ENCODE results near the gene CFAP46.

Gene CFAP46

DNA sequence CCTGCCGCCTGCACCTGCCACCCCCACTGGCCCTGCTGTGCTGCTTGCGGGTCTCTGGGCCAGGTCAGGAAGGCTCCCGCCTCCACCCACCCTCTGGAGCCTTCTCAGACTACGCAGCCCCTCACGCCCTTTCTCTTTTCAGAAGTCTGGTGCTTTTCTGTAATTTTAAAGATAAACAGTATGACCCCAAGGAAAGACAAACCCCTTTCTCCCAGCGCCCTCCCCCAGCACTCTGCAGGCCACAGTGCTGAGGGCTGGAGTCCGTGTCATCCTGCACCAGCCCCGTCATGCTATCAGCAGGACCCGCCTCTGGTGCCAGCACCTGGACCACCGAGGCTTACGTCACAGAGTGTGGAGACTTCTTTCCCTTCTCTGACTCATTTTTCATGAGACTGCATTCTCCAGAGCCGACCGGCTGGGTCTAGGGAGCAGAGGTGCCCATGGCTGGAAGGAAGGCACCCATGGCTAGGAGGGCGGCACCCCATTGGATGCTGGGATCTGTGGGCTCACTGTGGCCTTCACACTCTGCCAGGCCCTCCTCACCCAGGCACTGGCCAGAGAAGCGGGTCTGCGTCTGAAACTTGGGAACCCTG lies 53.4 kb downstream of the CFAP46 start:
- TF ChIP-seq, protein P1, sequence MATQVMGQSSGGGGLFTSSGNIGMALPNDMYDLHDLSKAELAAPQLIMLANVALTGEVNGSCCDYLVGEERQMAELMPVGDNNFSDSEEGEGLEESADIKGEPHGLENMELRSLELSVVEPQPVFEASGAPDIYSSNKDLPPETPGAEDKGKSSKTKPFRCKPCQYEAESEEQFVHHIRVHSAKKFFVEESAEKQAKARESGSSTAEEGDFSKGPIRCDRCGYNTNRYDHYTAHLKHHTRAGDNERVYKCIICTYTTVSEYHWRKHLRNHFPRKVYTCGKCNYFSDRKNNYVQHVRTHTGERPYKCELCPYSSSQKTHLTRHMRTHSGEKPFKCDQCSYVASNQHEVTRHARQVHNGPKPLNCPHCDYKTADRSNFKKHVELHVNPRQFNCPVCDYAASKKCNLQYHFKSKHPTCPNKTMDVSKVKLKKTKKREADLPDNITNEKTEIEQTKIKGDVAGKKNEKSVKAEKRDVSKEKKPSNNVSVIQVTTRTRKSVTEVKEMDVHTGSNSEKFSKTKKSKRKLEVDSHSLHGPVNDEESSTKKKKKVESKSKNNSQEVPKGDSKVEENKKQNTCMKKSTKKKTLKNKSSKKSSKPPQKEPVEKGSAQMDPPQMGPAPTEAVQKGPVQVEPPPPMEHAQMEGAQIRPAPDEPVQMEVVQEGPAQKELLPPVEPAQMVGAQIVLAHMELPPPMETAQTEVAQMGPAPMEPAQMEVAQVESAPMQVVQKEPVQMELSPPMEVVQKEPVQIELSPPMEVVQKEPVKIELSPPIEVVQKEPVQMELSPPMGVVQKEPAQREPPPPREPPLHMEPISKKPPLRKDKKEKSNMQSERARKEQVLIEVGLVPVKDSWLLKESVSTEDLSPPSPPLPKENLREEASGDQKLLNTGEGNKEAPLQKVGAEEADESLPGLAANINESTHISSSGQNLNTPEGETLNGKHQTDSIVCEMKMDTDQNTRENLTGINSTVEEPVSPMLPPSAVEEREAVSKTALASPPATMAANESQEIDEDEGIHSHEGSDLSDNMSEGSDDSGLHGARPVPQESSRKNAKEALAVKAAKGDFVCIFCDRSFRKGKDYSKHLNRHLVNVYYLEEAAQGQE (IDR thresholded peaks at IDR 0.05; ENCODE audit: insufficient read depth in 1 of 2, low read depth in 2 of 2, low read length in 2 of 2), result no peak
- TF ChIP-seq SIN3A (IDR thresholded peaks at IDR 0.05; ENCODE audit: borderline replicate concordance, insufficient read depth, low read length) (no peak), POLR2AphosphoS5 (IDR thresholded peaks at IDR 0.05; ENCODE audit: low read depth, low read length) (no peak), FOXP2 (optimal IDR thresholded peaks at IDR 0.05; ENCODE audit: borderline replicate concordance, extremely low read depth, extremely low read length, insufficient read depth) (no peak), TAF1 (IDR thresholded peaks at IDR 0.05; ENCODE audit: borderline replicate concordance, insufficient read depth, low read length) (no peak)

GRCh38 chr10:132886211-132887099 lies 55.9 kb downstream of the CFAP46 start:
- TF ChIP-seq SIN3A (IDR thresholded peaks at IDR 0.05; ENCODE audit: borderline replicate concordance, insufficient read depth, low read length) (no peak), POLR2AphosphoS5 (IDR thresholded peaks at IDR 0.05; ENCODE audit: low read depth, low read length) (no peak), FOXP2 (optimal IDR thresholded peaks at IDR 0.05; ENCODE audit: borderline replicate concordance, extremely low read depth, extremely low read length, insufficient read depth) (no peak), TAF1 (IDR thresholded peaks at IDR 0.05; ENCODE audit: borderline replicate concordance, insufficient read depth, low read length) (no peak)
- TF ChIP-seq, protein P1 (IDR thresholded peaks at IDR 0.05; ENCODE audit: insufficient read depth in 1 of 2, low read depth in 2 of 2, low read length in 2 of 2), result no peak

DNA sequence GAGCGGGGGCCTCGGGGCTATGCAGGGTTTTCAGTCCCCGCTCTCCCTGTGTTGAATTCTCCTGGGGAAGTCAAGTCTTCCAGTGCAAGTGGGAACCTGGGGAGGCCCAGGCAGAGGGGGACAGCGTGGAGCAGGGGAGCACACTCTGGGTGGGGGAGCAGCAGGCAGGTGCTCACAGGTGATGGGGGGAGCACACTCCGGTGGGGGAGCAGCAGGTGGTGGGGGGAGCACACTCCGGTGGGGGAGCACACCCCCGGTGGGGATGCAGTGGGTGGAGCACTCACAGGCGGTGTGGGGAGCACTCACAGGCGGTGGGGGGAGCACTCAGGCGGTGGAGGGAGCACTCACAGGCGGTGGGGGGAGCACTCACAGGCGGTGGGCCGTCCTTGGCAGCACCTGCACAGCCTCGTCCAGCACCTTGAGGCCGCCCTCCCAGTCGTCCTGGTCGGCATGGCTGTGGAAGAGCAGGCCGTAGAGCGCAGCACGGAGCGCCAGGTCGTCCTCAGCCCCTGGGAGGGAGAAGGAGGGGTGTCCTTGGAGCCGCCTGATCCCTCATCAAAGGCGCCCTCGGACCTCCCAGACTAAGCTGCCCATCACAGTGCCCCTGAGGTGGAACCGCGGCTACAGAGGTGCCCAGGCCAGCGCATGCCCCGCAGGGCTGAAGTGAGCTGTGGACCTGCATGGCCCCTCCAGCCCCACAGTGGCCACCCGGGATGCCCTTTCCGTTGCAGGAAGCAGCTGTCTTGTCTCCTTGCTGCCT lies 56.7 kb downstream of the CFAP46 start:
- TF ChIP-seq, protein P1 (IDR thresholded peaks at IDR 0.05; ENCODE audit: insufficient read depth in 1 of 2, low read depth in 2 of 2, low read length in 2 of 2), result no peak
- TF ChIP-seq FOXP2 (optimal IDR thresholded peaks at IDR 0.05; ENCODE audit: borderline replicate concordance, extremely low read depth, extremely low read length, insufficient read depth) (no peak), POLR2AphosphoS5 (IDR thresholded peaks at IDR 0.05; ENCODE audit: low read depth, low read length) (no peak), TAF1 (IDR thresholded peaks at IDR 0.05; ENCODE audit: borderline replicate concordance, insufficient read depth, low read length) (no peak), SIN3A (IDR thresholded peaks at IDR 0.05; ENCODE audit: borderline replicate concordance, insufficient read depth, low read length) (no peak)

GRCh38 chr10:132884691-132885271 lies 57.6 kb downstream of the CFAP46 start:
- TF ChIP-seq SIN3A (IDR thresholded peaks at IDR 0.05; ENCODE audit: borderline replicate concordance, insufficient read depth, low read length), result no peak
- no peak for TF ChIP-seq TAF1 (IDR thresholded peaks at IDR 0.05; ENCODE audit: borderline replicate concordance, insufficient read depth, low read length)

GRCh38 chr10:132884041-132884440 lies 58.3 kb downstream of the CFAP46 start:
- TF ChIP-seq POLR2AphosphoS5 (IDR thresholded peaks at IDR 0.05; ENCODE audit: low read depth, low read length) (no peak), FOXP2 (optimal IDR thresholded peaks at IDR 0.05; ENCODE audit: borderline replicate concordance, extremely low read depth, extremely low read length, insufficient read depth) (no peak), TAF1 (IDR thresholded peaks at IDR 0.05; ENCODE audit: borderline replicate concordance, insufficient read depth, low read length) (no peak), SIN3A (IDR thresholded peaks at IDR 0.05; ENCODE audit: borderline replicate concordance, insufficient read depth, low read length) (no peak)
- TF ChIP-seq, protein P1 (IDR thresholded peaks at IDR 0.05; ENCODE audit: insufficient read depth in 1 of 2, low read depth in 2 of 2, low read length in 2 of 2), result no peak
